Endometrium (tissue), 2 donors: ENCODE data around the gene CCDC158.
"Not testable (repeated sequence)": the region's sequence is repeated elsewhere in the genome, so short reads cannot be mapped to it uniquely, and the experiment has no call there.

Source experiments
- FAIRE-seq: peaks from 2 replicates; lab custom pipeline; 2012; peaks lifted over from hg19 to GRCh38; lab: Jason Lieb, UNC
- donor health status: control.
- donor health status: control.

Gene CCDC158

GRCh38 chr4:76429636-76430035 is 8.7 kb upstream of the CCDC158 start:
- FAIRE-seq, result no peak

- FAIRE-seq, result no peak
Observed at GRCh38 chr4:76426272-76426671, 5.3 kb upstream of the CCDC158 start.

GRCh38 chr4:76423159-76423558 is 2.2 kb upstream of the CCDC158 start:
- not testable (repeated sequence) for FAIRE-seq

- FAIRE-seq, result no peak
Observed at GRCh38 chr4:76420188-76420761, 666 bp downstream of the CCDC158 start.

DNA sequence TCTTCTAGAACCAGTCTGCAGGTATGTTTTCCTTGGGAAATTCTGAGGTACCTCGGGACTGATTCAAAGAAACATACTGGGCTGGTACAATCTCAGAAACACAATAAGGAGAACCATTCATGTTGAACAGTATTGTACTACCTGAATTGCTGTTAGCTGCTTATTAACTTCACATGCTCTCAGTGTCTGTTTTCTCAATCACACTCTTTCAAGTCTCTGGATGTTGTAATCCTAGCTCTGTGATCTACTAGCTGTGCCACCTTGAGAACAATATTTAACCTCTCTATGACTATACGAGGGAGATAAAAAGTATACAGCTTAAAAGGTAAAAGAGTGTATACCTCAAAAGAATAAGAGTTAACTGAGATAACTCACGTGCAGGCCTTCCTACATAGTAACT is 10.3 kb downstream of the CCDC158 start:
- no peak for FAIRE-seq

GRCh38 chr4:76407440-76408119 is 13.4 kb downstream of the CCDC158 start:
- FAIRE-seq, result no peak

DNA sequence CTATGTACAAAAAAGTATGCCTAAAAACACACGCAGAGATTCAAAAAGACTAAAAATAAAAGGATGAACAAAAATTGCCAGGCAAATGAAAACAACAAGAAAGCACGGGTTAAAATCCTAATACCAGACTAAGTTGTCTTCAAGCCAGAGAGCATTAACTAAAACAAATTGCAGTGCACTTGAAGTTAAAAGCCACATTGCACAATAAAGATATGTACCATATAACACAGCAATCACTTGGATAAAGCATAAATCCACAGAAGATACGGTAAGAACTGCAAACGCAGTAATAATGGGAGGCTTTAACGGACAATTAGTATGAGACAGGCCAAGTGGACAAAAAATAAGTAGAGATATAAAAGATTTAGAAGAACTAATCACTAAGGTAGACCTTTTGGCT is 14.9 kb downstream of the CCDC158 start:
- FAIRE-seq, result no peak

GRCh38 chr4:76401654-76402053 is 19.3 kb downstream of the CCDC158 start:
- no peak for FAIRE-seq

- FAIRE-seq, result no peak
Observed at GRCh38 chr4:76388160-76388908, 32.6 kb downstream of the CCDC158 start.

DNA sequence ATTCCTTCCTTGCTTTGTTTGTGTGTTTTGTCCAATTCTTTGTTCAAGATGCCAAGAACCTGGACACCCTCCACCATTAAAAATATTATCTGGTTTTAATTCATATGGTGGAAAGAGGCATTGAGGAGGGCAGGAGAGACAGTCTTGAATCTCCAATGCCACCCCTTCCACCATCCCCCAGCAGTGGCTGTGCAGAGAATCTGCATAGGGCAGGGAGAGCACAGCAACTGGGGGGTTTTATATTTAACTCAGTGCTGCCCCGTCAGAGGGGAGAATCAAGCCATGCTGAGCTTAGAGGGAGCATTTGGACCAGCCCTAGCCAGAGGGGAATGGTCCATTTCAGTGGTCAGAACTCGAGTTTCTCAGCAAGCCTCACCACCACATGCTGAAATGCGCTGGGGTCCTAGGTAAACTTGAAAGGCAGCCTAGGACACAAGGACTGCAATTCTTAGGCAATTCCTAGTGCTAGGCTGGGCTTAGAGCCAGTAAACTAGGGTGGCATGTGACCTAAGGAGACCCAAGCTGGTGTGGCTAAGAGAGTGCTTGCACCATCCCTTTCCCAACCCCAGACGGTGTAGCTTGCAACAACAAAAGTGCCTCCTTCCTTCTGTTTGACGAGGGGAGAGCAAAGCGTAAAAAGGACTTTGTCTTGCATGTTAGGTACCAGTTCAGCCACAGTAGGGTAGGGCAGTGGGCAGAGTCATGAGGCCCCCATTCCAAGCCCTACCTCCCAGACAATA is 34.2 kb downstream of the CCDC158 start:
- no peak for FAIRE-seq

GRCh38 chr4:76385974-76386373 is 35.0 kb downstream of the CCDC158 start:
- no peak for FAIRE-seq

GRCh38 chr4:76384052-76384451 is 36.9 kb downstream of the CCDC158 start:
- FAIRE-seq, result no peak

DNA sequence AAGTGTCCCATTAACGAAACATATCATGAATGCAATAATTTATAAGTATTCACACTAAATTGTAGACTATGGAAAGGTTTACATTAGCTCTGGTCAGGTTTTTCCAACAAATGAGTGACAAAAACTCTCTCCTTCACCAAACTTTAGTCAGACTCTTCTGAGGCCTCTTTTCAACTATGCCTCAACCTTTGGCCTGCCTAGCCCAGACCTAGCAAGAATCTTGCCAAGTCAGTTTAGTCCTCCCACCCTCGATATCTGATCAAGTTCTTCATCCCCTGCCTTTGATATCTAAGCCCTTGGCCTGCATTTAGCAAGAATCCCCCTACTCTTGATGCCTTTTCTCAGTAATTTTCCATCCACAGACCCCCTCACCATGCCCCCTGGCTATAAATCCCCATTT is 37.9 kb downstream of the CCDC158 start:
- no peak for FAIRE-seq

DNA sequence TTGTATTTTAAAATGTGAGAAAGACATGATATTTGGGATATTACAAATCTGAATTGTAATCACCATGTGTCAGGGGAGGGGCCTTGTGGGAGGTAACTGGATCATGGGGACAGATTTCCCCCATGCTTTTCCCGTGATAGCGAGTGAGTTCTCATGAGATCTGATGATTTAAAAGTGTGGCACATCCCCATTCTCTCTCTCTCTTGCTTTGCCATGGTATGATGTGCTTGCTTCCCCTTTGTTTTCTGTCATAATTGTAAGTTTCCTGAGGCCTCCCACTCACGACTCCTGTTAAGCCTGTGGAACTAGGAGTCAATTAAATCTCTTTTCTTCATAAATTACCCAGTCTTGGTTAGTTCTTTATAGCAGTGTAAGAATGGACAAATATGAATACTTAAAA is 39.0 kb downstream of the CCDC158 start:
- no peak for FAIRE-seq

DNA sequence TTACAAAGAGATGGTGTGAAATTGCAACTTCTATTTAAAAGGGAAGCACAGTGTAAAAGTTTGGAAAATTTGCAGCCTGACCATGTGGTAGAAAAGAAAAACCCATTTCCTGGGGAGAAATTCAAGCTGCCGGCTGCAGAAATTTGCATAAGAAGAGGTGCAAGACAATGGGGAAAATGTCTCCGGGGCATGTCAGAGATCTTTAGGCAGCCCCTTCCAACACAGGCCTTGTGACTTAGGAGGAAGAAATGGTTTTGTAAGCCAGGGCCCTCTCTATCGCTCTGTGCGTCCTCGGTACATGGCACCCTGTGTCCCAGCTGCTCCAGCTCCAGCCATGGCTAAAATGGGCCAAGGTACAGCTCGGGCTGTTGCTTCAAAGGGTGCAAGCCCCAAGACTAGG is 40.4 kb downstream of the CCDC158 start:
- no peak for FAIRE-seq

GRCh38 chr4:76377911-76378310 is 43.0 kb downstream of the CCDC158 start:
- FAIRE-seq, result no peak

- FAIRE-seq, result no peak
Observed at GRCh38 chr4:76377481-76377901, 43.5 kb downstream of the CCDC158 start.

DNA sequence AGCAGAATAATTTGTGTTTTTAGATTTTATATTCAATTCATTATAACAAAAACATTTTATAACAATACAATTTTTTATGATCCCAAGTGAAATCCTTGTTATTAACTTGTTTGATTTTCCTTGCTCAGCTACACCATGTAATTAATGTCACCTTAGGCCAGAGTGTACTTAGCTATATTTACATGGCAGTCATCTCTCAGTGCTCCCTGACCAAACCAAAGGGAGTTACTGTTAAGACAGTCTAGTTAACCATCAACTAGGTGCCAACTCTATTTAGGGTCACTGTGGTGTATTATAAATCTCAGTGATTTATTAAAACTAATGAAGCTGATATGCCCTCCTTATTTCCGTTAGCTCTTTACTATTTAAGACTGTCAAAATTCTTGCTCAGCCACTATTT is 44.4 kb downstream of the CCDC158 start:
- no peak for FAIRE-seq

DNA sequence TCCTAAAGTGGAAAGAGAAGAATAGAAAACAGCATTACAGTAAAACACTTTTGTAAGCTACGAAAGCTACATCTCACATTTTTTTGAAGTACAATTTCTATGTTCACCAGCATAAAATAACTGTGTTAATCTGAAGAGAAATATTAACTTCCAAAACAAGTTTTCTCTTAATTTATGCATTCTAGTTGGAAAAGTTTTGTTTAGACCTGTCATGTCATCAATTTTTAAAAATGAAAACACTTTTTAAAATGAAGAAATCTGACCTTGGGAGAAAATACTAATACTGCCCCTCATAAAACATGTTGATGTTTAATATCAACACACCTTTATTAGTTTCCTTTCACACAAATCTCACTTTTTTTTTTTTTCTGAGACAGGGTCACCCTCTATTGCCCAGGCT is 45.2 kb downstream of the CCDC158 start:
- FAIRE-seq, result no peak

GRCh38 chr4:76374798-76375197 is 46.1 kb downstream of the CCDC158 start:
- no peak for FAIRE-seq

DNA sequence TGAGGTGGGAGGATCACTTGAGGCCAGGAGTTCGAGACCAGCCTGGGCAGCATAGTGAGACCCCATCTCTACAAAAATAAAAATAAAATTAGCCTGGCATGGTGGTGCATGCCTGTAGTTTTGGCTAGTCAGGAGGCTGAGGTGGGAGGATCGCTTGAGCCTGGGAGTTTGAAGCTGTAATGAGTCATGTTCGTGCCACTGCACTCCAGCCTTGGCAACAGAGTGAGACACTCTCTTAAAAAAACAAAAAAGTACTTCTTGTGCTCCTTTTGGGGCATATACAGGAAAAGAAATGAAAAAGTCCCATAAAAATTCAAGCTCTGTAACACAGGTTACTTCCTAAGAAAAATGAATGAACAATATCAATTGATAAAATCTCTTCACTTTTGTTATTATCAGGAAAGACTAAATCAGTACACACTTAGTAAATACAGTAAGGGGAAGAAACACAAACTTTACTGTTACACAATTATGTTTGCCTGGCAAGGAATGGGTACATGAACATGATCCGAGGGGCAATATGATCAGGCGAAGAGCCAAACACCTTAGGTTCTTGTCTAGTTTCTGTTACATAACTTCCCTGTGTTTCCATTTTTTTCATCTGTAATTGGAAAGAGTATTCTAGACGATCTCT is 46.9 kb downstream of the CCDC158 start:
- FAIRE-seq, result no peak

GRCh38 chr4:76366737-76367136 is 54.2 kb downstream of the CCDC158 start:
- FAIRE-seq, result no peak
